CD4-positive, alpha-beta T cell treated with Interleukin-6 at 100 ng/mL for 8 hours (primary cell): ENCODE results near the gene TCHH.
"Not testable (repeated sequence)": the region's sequence is repeated elsewhere in the genome, so short reads cannot be mapped to it uniquely, and the experiment has no call there.

Experiments
- DNase-seq: peaks from one replicate; pipeline ENCODE4 v3.0.0-alpha.2; 2020; ENCODE audit warnings: mixed read lengths, low spot score

TCHH gene

DNA sequence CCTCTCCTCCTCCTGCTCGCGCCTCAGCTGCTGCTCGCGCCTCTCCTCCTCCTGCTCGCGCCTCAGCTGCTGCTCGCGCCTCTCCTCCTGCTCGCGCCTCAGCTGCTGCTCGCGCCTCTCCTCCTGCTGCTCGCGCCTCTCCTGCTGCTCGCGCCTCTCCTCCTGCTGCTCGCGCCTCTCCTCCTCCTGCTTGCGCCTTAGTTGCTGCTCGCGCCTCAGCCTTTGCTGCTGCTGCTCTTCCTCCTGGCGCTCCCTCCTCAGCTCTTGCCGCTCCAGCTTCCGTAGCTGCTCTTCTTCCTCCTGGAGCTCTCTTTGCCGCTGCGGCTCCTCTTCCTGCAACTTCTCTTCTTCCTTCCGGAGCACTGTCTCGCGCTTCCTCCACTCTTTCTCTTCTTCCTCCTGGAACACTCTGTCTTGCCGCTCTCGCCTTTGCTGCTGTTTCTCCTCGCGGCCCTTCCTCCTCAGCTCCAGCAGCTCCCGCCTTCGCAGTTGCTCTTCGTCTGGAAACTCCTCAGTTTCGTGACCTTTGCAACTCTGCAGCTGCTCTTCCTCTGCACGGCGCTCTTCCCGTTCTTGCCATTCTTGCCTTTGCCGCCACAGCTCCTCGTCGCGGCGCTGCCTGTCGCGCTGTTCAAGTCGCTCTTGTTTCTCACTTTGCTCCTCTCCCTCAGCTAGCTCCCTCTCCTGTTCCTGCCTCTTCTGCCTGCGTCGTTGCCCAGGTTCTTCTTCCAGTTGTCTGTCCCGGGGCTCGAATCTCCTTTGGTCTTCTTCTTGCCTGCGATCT lies 3.0 kb downstream of the TCHH start:
- no peak for DNase-seq

DNA sequence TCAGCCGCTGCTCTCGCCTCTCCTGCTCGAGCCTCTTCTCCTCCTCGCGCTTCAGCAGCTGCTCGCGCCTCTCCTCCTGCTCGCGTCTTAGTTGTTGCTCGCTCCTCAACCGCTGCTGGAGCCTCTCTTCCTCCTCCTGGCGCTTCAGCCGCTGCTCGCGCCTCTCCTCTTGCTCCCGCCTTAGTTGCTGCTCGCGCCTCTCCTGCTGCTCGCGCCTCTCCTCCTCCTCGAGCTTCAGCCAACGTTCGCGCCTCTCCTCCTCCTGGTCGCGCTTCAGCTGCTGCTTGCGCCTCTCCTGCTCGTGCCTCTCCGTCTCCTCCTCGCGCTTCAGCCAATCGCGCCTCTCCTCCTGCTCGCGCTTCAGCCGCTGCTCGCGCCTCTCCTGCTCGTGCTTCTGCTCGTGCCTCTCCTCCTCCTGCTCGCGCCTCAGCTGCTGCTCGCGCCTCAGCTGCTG lies 3.7 kb downstream of the TCHH start:
- peak; percentile 1 for DNase-seq

DNA sequence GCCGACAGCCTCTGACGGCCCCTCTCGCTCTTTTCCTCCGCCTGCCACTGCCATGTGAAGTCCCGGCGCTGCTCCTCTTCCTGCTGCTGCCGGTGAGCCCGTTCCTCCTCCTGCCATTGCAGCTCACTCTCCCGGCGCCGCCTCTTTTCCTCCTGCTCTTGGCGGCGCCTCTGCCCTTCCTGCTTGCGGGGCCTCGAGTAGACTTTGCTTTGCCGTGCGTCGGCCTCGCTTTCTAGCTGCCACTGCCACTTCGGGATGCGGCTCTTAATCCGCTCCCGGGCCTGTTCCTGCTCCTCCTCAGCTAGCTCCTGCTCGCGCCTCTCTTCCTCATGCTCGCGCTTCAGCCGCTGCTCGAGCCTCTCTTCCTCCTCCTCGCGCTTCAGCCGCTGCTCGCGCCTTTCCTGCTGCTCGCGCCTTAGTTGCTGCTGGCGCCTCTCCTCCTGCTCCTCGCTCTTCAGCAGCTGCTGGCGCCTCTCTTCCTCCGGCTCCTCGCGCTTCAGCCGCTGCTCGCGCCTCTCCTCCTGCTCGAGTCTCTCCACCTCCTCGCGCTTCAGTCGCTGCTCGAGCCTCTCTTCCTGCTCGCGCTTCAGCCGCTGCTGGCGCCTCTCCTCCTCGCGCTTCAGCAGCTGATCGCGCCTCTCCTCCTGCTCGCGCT lies 4.3 kb downstream of the TCHH start:
- DNase-seq, result peak; percentile 1

DNA sequence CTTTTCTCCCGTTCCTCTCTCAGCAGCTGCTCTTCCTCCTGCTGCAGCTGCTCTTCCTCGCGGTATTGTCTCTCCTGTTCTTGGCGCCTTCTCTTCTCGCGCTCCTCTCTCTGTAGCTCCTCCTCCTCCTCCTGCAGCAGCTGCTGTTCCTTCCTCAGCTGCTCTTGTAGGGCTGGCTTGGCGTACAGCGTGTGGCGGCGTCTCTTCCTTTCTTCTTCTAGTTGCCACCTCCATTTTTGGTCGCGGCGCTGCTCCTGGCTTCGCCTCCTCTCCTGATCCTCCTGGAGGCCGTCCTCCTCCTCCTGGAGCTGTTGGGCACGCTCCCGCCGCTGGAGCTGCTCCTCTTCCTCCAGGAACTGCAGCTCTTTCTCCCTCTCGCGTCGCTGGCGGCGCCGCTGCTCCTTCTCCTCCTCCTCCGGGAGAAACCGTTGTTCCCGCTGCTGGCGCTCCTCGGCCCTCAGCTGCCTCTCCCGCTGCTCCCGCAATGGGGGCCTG lies 4.8 kb downstream of the TCHH start:
- peak; percentile 13 for DNase-seq

DNA sequence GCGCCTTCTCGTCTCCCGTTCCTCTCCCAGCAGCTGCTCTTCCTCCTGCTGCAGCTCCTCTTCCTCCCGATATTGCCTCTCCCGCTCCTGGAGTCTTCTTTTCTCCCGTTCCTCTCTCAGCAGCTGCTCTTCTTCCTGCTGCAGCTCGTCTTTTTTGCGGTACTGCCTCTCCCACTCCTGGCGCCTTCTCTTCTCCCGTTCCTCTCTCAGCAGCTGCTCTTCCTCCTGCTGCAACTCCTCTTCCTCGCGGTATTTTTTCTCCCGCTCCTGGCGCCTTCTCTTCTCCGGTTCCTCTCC lies 5.3 kb downstream of the TCHH start:
- DNase-seq, result no peak

DNA sequence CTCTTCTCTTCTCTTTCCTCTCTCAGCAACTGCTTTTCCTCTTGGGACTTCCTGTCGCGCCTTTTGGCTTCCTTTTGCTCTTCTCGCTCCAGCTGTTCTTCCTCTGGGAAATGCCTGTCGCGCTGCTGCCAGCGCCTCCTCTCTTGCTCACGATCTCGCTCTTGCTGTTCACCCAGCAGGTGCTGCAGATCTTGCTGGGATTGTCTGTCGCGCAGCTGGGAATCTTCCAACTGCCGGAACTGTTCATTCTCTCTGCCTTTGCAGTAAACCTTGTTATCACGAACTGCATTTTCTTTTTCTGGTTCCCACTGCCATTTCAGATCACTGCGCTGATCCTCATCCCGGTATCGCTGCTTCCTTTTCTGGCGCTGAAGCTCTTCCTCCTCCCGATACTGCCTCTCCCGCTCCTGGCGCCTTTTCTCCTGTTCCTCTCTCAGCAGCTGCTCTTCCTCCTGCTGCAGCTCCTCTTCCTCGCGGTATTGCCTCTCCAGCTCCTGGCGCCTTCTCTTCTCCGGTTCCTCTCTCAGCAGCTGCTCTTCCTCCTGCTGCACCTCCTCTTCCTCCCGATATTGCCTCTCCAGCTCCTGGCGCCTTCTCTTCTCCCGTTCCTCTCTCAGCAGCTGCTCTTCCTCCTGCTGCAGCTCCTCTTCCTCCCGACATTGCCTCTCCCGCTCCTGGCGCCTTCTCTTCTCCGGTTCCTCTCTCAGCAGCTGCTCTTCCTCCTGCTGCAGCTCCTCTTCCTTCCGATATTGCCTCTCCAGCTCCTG lies 5.8 kb downstream of the TCHH start:
- DNase-seq, result no peak

DNA sequence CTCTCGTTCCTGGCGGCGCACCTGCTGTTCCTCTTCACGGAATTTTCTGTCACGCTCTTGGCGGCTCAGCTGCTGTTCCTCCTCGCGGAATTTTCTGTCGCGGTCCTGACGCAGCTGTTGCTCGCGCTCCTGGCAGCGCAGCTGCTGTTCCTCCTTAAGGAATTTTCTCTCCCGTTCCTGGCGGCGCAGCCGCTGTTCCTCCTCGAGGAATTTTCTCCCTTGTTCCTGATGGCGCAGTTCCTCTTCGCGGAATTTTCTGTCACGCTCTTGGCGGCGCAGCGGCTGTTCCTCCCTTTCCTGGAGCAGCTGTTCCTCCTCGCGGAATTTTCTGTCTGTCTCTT lies 6.4 kb downstream of the TCHH start:
- no peak for DNase-seq

DNA sequence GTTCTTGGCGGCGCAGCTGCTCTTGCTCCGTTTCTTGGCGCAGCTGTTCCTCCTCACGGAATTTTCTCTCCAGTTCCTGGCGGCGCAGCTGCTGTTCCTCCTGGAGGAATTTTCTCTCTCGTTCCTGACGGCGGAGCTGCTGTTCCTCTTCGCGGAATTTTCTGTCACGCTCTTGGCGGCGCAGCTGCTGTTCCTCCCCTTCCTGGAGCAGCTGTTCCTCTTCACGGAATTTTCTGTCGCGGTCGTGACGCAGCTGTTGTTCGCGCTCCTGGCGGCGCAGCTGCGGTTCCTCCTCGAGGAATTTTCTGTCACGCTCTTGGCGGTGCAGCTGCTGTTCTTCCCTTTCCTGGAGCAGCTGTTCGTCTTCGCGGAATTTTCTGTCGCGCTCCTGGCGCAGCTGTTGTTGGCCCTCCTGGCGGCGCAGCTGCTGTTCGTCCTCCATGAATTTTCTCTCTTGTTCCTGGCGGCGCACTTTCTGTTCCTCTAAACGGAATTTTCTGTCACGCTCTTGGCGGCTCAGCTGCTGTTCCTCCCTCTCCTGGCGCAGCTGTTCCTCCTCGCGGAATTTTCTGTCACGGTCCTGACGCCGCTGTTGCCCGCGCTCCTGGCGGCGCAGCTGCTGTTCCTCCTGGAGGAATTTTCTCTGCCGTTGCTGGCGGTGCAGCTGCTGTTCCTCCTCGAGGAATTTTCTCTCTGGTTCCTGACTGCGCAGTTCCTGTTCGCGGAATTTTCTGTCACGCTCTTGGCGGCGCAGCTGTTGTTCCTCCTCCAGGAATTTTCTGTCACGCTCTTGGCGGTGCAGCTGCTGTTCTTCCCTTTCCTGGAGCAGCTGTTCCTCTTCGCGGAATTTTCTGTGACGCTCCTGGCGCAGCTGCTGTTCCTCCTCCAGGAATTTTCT lies 7.0 kb downstream of the TCHH start:
- no peak for DNase-seq

DNA sequence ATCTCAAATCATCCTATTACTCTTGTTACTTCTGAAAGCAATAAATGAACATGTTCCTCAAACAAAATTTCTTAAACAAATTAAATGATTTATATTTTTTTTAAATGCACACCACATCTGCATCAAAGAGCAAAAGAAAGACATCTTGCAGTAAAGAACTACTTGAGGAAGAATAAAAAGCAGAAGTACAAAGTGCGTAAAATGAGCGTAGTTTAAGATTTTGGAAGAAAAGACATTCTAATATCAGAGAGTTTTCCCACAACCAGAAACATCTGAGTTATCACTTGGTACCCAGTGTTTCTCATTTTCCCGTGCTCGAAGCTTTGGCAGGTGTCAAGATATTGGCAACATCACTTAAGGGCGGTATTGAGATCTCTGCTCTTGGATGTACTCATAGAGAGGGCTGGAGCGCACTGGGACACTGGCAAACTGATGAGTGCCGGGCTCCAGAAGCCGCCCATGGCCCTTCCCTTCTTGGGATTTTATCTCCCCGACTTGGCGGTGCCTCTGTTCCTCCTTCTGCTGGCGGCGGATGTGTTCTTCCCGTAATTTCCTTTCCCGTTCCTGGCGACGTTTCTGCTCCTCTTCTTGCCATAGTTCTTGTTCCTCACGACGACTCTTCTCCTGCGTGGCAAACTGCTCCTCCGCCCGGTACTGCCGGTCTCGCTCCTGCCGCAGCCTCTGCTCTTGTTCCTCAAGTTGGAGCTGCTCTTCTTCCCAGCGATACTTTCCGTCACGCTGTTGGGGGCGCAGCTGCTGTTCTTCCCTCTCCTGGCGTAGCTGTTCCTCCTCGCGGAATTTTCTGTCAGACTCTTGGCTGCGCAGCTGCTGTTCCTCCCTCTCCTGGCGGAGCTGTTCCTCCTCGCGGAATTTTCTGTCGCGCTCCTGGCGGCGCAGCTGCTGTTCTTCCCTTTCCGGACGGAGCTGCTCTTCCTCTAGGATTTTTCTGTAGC lies 7.9 kb downstream of the TCHH start:
- DNase-seq, result no peak

DNA sequence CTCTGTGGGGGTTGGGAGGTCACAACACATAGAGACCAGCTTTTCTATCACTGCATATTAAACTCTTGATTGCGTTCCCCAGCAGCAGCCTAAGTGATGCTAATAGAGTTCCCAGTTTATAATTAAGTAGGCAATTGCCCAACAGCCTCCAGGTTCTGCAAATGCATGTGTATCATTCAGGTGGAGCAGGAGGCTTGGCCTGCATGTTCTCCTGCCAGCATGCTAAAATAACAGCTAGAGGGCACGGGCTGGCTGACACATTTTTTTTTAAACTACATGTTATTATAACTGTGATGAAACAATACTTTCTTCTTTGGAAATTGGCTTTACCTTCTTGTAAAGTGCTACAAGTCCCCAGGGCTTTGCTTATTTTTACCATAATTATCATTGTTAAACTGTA lies 10.4 kb downstream of the TCHH start:
- no peak for DNase-seq

DNA sequence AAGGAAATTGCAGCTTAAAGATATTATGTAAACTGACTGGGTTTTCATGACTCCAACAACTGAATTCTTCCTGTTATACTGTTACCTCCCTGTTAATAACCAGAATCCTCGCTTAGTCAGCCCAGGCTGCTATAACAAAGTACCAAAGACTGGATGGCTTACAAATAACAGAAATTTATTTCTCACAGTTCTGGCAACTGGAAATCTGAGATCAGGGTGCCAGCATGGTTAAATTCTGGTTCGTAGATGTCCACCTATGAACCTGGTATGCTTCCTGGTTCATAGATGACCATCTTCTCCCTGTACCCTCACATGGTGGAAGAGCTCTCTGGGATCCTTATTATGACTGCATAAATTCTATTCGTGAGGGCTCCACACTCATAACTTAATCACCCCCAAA lies 18.3 kb downstream of the TCHH start:
- no peak for DNase-seq

DNA sequence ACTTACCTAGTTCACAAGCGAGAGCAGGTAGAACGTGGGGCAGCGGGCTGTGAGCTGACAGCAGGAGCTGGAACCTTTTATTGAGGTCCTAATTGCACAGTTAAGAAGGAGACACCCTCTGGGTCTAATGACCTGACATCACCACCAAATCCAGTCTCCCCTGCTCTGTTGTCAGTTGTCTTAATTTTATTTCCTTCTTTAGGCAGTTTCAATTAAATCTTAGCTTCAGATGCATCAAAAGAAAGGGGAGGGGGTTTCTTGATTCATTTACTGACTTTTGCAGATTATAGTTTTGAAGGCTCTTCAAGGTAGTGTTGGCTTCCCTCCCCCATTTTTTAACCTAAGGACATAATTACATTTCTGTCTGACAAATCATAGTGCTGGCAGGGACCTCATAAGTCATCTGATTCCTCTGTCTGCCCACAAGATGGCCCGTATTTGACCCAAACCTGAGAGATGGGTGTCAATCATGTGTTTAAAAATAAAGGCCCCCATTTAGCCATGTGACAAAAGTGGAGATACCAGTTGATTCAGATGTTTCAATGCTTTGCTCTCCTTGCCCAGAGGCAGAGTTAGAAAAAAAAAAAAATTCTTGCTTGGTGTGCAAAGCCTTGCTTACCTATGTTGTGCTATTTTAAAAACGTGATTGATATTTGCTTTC lies 26.1 kb downstream of the TCHH start, which contains the start of gene TCHHL1:
Gene TCHHL1, minus strand, starts transcription at position 51 of the 661 bp plus-strand sequence. CDS start 921 bp downstream, outside the sequence.
- no peak for DNase-seq

DNA sequence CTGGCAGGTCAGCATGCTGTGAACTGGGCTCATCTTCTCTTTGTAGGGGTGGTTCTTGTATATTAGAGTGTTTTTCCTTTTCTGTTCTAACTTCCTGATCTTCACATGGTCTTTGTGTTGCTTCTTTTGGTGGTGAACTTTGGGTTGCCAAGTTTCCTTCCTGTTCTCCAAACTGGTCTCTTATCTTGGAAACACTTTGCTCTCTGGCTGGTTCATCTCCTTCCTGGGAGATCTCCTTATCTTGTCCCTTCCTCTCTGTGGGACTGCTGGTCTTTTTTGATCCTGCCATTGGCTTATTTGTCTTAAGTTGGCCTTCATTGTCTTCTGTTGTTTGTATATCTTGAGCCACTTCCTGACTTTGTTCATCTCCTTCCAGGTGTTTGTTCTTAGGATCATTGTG lies 28.5 kb downstream of the TCHH start:
- no peak for DNase-seq

DNA sequence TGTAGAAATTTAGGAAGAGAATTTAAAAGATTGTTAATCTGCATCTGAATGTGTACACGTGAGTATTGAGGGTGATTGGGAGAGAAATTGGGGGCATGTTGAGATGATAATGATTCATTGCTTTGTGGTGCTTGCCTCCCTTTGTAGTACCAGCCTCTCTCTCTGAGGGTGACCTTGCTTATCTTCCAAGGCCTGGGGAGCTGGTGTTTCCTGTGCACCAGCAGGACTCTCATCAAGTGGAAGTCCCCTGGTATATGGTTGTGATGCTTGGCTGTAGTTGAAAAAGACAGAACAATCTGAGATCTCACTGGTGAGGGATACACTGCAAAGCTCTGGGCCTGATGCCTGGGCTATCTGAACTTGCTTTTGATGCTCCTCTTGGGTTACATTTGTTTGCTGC lies 30.4 kb downstream of the TCHH start:
- DNase-seq, result no peak

DNA sequence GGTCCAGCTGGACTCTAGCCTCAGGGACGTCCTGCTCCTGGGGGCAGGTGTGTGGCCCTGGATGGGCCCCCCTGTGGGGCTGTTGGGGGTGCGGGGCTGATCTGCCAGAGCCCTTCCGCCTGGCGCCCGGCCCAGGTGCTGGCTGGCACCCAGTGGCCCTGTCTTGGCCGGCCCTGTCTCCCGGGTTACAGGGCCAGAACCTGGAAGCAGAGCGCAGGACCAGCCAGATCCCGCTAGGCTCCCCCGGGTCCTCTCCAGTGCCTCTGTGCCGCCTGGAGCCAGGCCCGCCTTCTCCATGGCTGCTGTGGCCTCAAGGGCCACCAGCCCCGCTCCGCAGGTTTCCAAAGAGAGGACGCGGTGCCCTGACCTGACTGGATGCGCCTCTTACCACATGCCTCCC lies 34.2 kb downstream of the TCHH start:
- DNase-seq, result not testable (repeated sequence)

DNA sequence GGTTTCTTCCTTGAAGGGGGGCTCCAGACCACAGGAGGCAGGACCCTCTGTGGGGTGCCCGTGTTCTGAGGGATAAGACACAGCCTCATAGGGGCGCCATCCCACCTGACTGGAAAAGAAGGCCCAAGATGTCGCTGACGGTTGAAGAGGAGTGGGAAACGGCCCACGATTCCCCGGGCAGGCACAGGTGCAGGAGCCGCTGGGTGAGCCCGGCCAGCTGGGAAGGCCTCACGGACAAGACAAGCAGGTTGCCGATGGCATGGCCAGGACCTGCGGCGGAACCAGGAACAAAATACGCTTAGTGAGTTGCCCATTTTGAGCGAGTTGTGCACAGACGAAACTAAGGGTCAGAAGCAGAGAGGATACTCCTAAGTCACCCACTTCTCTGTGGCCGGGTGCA lies 34.8 kb downstream of the TCHH start:
- not testable (repeated sequence) for DNase-seq

DNA sequence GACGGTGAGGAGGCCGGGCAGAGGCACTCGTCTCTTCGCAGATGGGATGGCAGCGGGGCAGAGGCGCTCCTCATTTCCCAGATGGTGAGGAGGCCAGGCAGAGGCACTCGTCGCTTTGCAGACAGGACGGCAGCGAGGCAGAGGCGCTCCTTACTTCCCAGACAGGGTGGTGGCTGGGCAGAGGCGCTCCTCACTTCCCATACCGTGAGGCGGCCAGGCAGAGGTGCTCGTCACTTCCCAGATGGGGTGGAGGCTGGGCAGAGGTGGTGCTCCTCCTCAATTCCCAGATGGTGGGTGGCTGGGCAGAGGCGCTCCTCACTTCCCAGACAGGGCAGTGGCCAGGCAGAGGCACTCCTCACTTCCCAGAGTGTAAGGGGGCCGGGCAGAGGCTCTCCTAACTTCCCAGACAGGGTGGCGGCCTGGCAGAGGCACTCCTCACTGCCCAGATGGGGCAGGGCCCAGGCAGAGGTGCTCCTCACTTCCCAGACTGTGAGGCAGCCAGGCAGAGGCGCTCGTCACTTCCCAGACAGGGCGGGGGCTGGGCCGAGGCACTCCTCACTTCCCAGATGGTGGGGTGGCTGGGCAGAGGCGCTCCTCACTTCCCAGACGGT lies 36.3 kb downstream of the TCHH start:
- DNase-seq, result no peak

DNA sequence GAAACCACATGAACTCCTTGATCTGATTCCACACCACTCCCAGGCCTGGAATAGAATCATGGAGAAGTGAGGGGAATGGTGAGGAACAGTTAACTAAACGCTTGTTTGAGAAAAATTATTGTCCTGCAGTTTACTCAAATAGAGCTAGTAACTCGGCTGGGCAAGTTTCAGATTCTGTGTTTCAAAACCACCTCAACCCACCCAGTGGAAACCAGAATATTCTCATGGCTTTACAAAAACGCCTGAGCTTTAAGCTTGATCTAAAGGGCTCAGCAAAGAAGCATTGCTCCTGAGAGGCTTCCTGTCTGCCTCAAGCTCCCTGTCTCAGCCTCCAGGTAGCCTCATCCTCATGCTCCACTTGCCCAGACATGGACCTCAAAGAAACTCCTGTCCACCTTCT lies 42.9 kb downstream of the TCHH start:
- no peak for DNase-seq

DNA sequence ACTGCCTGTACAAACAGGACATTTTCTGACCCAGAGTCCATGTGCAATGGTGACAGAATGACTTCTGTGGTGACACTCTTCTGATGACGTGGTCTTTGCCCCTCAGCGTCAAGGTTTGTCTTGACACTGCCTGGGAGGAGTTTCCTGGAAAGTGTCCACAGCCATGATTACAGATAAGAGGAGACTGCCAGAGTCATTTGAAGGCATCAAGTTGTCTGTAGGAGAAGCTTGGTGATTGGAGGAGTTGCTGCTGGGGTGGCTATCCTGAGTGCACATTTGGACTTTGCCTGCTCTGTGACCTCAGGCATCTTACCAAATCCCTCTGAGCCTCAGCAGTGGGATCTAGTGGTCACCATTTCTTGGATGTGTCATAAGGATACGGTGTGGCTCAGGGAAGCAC lies 44.1 kb downstream of the TCHH start:
- DNase-seq, result no peak

DNA sequence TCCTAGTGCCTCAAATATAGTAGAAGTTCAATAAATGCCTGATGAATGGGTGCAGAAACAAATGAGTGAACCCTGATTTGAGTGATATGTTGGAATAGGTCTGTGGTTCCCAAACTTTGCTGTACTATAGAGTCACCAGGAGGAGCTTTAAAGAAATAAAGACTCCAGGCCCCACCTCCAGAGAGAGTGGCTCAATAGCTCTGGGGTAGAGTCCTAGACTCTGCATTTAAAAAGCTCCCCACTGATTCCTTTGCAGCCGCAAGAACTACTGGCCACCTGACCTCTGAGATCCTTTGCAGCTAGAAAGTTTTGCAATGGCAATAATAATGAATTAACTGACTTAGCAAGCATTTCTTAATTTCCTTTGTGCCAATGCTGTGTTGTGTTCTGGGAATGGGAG lies 47.3 kb downstream of the TCHH start:
- DNase-seq, result no peak
